WTC11 (cell line): ENCODE data around the gene MANF. TPM values are rescaled to one million over a fixed set of nuclear protein-coding genes. Genes with fewer than 3 reads are reported as not detected.
"Not testable (repeated sequence)": the region's sequence is repeated elsewhere in the genome, so short reads cannot be mapped to it uniquely, and the experiment has no call there.

ENCODE experiments used
- ATAC-seq: fragments of 200-7000 bp; cut with Tn5 transposase; 2 replicates; pipeline ENCODE4 v1.10.0; 2021; ENCODE audit warnings: mild to moderate bottlenecking, moderate library complexity
- CTCF ChIA-PET: fragments of 300-600 bp; sonication (Branson Sonifier 250); formaldehyde crosslinking; loops from one replicate; lab custom pipeline; 2021; ENCODE audit warnings: antibody characterized with exemption; lab: Charles Lee
- POLR2A ChIA-PET: fragments of 350-600 bp; sonication (Branson Sonifier 250); formaldehyde crosslinking; loops from one replicate; lab custom pipeline; 2021; ENCODE audit warnings: antibody characterized with exemption; lab: Charles Lee
- DNase-seq: peaks from one replicate; pipeline ENCODE4 v3.0.0; 2021; ENCODE audit warnings: low spot score
- H3K27ac Mint-ChIP-seq: 2 replicates; pipeline ENCODE4 v1.8.0; 2021; ENCODE audit warnings: mixed read lengths
- H3K27me3 Mint-ChIP-seq: 2 replicates; pipeline ENCODE4 v1.8.0; 2021; ENCODE audit warnings: low read depth, mild to moderate bottlenecking, moderate library complexity, mixed read lengths
- H3K36me3 Mint-ChIP-seq: 2 replicates; pipeline ENCODE4 v1.8.0; 2021; ENCODE audit warnings: mixed read lengths
- H3K4me1 Mint-ChIP-seq: 2 replicates; pipeline ENCODE4 v1.8.0; 2022; ENCODE audit warnings: mixed read lengths
- H3K4me3 Mint-ChIP-seq: 2 replicates; pipeline ENCODE4 v1.8.0; 2021; ENCODE audit warnings: mild to moderate bottlenecking, moderate library complexity, mixed read lengths
- H3K9me3 Mint-ChIP-seq: 2 replicates; pipeline ENCODE4 v1.8.0; 2021; ENCODE audit warnings: mixed read lengths
- AFF4 ChIP-seq: sonication (generic); formaldehyde crosslinking; IDR thresholded peaks from 2 replicates; pipeline ENCODE4 v1.8.1; 2023; ENCODE audit warnings: mild to moderate bottlenecking, missing genetic modification reagents, borderline replicate concordance
- ATF3 ChIP-seq: sonication (generic); formaldehyde crosslinking; conservative IDR thresholded peaks from 2 replicates; pipeline ENCODE4 v1.8.1; 2022; ENCODE audit warnings: mild to moderate bottlenecking, missing genetic modification reagents
- CREB1 ChIP-seq: sonication (generic); formaldehyde crosslinking; IDR thresholded peaks from 2 replicates; pipeline ENCODE4 v1.8.0; 2023; ENCODE audit warnings: mild to moderate bottlenecking, missing genetic modification reagents
- ETV6 ChIP-seq: sonication (generic); formaldehyde crosslinking; IDR thresholded peaks from 2 replicates; pipeline ENCODE4 v1.8.1; 2022; ENCODE audit warnings: mild to moderate bottlenecking, missing genetic modification reagents
- JAZF1 ChIP-seq: fragments of 250-450 bp; sonication (Bioruptor Pico); IDR thresholded peaks from 2 replicates; pipeline ENCODE4 v1.9.0; 2021; ENCODE audit warnings: moderate library complexity, mild to moderate bottlenecking, inconsistent platforms
- KAT7 ChIP-seq: sonication (generic); formaldehyde crosslinking; IDR thresholded peaks from 2 replicates; pipeline ENCODE4 v1.8.1; 2023; ENCODE audit warnings: missing genetic modification reagents, mild to moderate bottlenecking, borderline replicate concordance
- MAX ChIP-seq: sonication (generic); formaldehyde crosslinking; IDR thresholded peaks from 2 replicates; pipeline ENCODE4 v1.8.0; 2022; ENCODE audit warnings: mild to moderate bottlenecking, missing genetic modification reagents
- MXD4 ChIP-seq: fragments of 250-450 bp; sonication (Bioruptor Pico); IDR thresholded peaks from 2 replicates; pipeline ENCODE4 v1.8.0; 2021; ENCODE audit warnings: mild to moderate bottlenecking, moderate library complexity, borderline replicate concordance
- NFE2L1 ChIP-seq: sonication (generic); formaldehyde crosslinking; IDR thresholded peaks from 2 replicates; pipeline ENCODE4 v1.8.1; 2023; ENCODE audit warnings: missing genetic modification reagents
- NR1H2 ChIP-seq: sonication (generic); formaldehyde crosslinking; IDR thresholded peaks from 2 replicates; pipeline ENCODE4 v1.9.0; 2021; ENCODE audit warnings: mild to moderate bottlenecking, moderate library complexity, missing genetic modification reagents
- NR3C1 ChIP-seq: sonication (generic); formaldehyde crosslinking; conservative IDR thresholded peaks from 2 replicates; pipeline ENCODE4 v1.8.1; 2023; ENCODE audit warnings: low read depth, mild to moderate bottlenecking, missing genetic modification reagents
- SMAD4 ChIP-seq: sonication (generic); formaldehyde crosslinking; IDR thresholded peaks from 2 replicates; pipeline ENCODE4 v1.8.0; 2022; ENCODE audit warnings: mild to moderate bottlenecking, missing genetic modification reagents
- TEAD4 ChIP-seq: sonication (generic); formaldehyde crosslinking; IDR thresholded peaks from 2 replicates; pipeline ENCODE4 v1.8.0; 2022; ENCODE audit warnings: mild to moderate bottlenecking, missing genetic modification reagents
- ZBTB21 ChIP-seq: sonication (generic); formaldehyde crosslinking; IDR thresholded peaks from 2 replicates; pipeline ENCODE4 v1.8.1; 2023; ENCODE audit warnings: mild to moderate bottlenecking, missing genetic modification reagents, borderline replicate concordance
- ZNF121 ChIP-seq: sonication (generic); formaldehyde crosslinking; IDR thresholded peaks from 2 replicates; pipeline ENCODE4 v1.8.0; 2023; ENCODE audit warnings: missing genetic modification reagents
- ZNF138 ChIP-seq: sonication (generic); formaldehyde crosslinking; conservative IDR thresholded peaks from 2 replicates; pipeline ENCODE4 v1.8.1; 2022; ENCODE audit warnings: mild to moderate bottlenecking, moderate library complexity, missing genetic modification reagents
- ZNF219 ChIP-seq: sonication (generic); formaldehyde crosslinking; IDR thresholded peaks from 2 replicates; pipeline ENCODE4 v1.8.0; 2023; ENCODE audit warnings: missing genetic modification reagents, mild to moderate bottlenecking, borderline replicate concordance
- ZNF232 ChIP-seq: sonication (generic); formaldehyde crosslinking; IDR thresholded peaks from 2 replicates; pipeline ENCODE4 v1.8.0; 2022; ENCODE audit warnings: mild to moderate bottlenecking, missing genetic modification reagents
- ZNF263 ChIP-seq: sonication (generic); formaldehyde crosslinking; IDR thresholded peaks from 2 replicates; pipeline ENCODE4 v1.8.1; 2022; ENCODE audit warnings: low read depth, mild to moderate bottlenecking, moderate library complexity, missing genetic modification reagents
- total RNA-seq: library from RNA; stranded (reverse); gene quantifications from 3 replicates; pipeline ENCODE4 v1.2.3, GENCODE V29; 2021
- TF ChIP-seq, protein P1 (sequence below): sonication (generic); formaldehyde crosslinking; IDR thresholded peaks from 2 replicates; pipeline ENCODE4 v1.8.0; 2022; ENCODE audit warnings: mild to moderate bottlenecking, missing genetic modification reagents
- TF ChIP-seq, protein P2 (sequence below): sonication (generic); formaldehyde crosslinking; IDR thresholded peaks from 2 replicates; pipeline ENCODE4 v1.8.1; 2022; ENCODE audit warnings: mild to moderate bottlenecking, moderate library complexity, missing genetic modification reagents

The MANF gene
- total RNA-seq, 1 experiment from 2014 or later = 121 TPM

GRCh38 chr3:51385621-51386091 is 565 bp downstream of the MANF start (continued):
- TF ChIP-seq, protein P1, sequence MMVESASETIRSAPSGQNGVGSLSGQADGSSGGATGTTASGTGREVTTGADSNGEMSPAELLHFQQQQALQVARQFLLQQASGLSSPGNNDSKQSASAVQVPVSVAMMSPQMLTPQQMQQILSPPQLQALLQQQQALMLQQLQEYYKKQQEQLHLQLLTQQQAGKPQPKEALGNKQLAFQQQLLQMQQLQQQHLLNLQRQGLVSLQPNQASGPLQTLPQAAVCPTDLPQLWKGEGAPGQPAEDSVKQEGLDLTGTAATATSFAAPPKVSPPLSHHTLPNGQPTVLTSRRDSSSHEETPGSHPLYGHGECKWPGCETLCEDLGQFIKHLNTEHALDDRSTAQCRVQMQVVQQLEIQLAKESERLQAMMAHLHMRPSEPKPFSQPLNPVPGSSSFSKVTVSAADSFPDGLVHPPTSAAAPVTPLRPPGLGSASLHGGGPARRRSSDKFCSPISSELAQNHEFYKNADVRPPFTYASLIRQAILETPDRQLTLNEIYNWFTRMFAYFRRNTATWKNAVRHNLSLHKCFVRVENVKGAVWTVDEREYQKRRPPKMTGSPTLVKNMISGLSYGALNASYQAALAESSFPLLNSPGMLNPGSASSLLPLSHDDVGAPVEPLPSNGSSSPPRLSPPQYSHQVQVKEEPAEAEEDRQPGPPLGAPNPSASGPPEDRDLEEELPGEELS (CRISPR knock-in tag) = no peak
- no peak for TF ChIP-seq NFE2L1 (CRISPR knock-in tag)
- no peak for TF ChIP-seq SMAD4 (CRISPR knock-in tag)
- TF ChIP-seq ZNF263 = no peak
- no peak for TF ChIP-seq MXD4 (CRISPR knock-in tag)
- TF ChIP-seq ETV6 (CRISPR knock-in tag) = no peak
- no peak for TF ChIP-seq NR3C1
- TF ChIP-seq ZNF232 = no peak
- no peak for TF ChIP-seq ZNF138 (CRISPR knock-in tag)

DNA sequence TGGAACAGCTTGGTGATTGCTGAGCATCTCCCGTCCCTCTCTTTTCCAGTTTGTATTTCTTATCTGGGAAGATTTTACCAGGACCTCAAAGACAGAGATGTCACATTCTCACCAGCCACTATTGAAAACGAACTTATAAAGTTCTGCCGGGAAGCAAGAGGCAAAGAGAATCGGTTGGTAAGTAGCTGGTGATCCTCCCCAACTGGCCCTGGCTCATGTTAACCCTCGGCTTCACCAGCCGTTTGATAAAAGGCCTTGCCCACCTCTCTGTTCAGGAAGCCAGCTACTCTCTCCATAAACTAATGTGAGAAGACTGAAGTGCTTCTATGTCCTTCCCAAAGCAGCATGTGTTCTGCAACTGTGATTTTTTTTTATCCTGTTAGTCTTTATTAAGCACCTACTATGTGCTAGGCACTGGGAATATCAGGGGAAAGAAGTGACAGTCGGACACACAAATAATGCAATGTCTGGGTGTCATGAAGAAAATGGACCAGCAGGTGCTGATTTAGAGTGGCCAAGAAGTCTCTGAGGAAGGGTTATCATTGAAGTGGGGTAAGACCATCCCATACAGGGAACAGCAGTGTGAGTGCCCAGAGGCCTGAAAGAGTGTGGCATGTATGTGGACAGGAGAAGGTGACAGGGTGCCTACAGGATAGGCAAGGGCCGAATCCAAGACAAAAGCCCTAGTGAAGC is 1.2 kb downstream of the MANF start:
- H3K4me3 Mint-ChIP-seq = peak overlapping the region; percentile 92
- DNase-seq (no peak), ATAC-seq (no peak)
- no peaks in the 10 kb centered on the region for H3K27me3 Mint-ChIP-seq
- no peaks in the 10 kb centered on the region for H3K9me3 Mint-ChIP-seq
- TF ChIP-seq ZNF121 (CRISPR knock-in tag) (no peak), ZBTB21 (CRISPR knock-in tag) (no peak), NR1H2 (CRISPR knock-in tag) (no peak), TEAD4 (CRISPR knock-in tag) (no peak), ZNF219 (CRISPR knock-in tag) (no peak), AFF4 (no peak)
- peaks cover 48% of the 10 kb centered on the region for H3K4me1 Mint-ChIP-seq
- peaks cover 44% of the 10 kb centered on the region for H3K36me3 Mint-ChIP-seq
- ChIA-PET POLR2A (no interaction called here), CTCF (interaction anchor here (1.7 to 2.0 kb wide), 2 partner anchors 15 to 770 kb away, joined by 9 to 16 read pairs; partner anchors contain the start of gene MAPKAPK3)
- peak overlapping the region; percentile 94 for H3K27ac Mint-ChIP-seq

DNA sequence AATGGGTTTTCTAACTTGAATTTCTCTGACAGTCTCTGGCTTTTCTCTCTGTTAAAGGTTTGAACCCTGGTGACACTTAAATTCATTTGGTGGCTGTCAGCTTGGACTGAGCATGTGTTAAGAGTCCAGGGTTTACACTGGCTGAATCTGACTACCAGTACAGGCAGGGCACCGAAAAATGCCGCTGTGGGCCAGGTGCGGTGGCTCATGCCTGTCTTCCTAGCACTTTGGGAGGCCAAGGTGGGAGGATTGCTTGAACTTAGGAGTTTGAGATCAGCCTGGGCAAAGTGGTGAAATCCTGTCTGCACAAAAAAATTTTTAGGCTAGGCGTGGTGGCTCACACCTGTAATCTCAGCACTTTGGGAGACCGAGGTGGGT is 1.8 kb downstream of the MANF start:
- no peaks in the 10 kb centered on the region for H3K9me3 Mint-ChIP-seq
- H3K27me3 Mint-ChIP-seq = no peaks in the 10 kb centered on the region
- peak overlapping the region; percentile 92 for H3K4me3 Mint-ChIP-seq
- DNase-seq (no peak), ATAC-seq (no peak)
- H3K36me3 Mint-ChIP-seq = peaks cover 44% of the 10 kb centered on the region
- CTCF ChIA-PET = no interaction called here
- peak overlapping the region; percentile 94 for H3K27ac Mint-ChIP-seq
- peaks cover 48% of the 10 kb centered on the region for H3K4me1 Mint-ChIP-seq
- POLR2A ChIA-PET = no interaction called here
- TF ChIP-seq CREB1 = no peak
- TF ChIP-seq MAX (CRISPR knock-in tag) = no peak
- TF ChIP-seq ATF3 (CRISPR knock-in tag) = no peak
- TF ChIP-seq JAZF1 (CRISPR knock-in tag) = no peak
- TF ChIP-seq, protein P2, sequence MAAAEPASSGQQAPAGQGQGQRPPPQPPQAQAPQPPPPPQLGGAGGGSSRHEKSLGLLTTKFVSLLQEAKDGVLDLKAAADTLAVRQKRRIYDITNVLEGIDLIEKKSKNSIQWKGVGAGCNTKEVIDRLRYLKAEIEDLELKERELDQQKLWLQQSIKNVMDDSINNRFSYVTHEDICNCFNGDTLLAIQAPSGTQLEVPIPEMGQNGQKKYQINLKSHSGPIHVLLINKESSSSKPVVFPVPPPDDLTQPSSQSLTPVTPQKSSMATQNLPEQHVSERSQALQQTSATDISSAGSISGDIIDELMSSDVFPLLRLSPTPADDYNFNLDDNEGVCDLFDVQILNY (CRISPR knock-in tag) = no peak
- no peak for TF ChIP-seq KAT7 (CRISPR knock-in tag)
- TF ChIP-seq ZNF121 (CRISPR knock-in tag) = no peak

GRCh38 chr3:51387281-51387680 is 2.2 kb downstream of the MANF start:
- H3K36me3 Mint-ChIP-seq = peaks cover 45% of the 10 kb centered on the region
- ATAC-seq, H3K9me3 Mint-ChIP-seq, CTCF ChIA-PET, H3K27me3 Mint-ChIP-seq, POLR2A ChIA-PET, DNase-seq: not testable (repeated sequence)
- peaks cover 49% of the 10 kb centered on the region for H3K4me1 Mint-ChIP-seq
- peak overlapping the region; percentile 60; the same call in 1 of the 2 replicates for H3K27ac Mint-ChIP-seq
- peak overlapping the region; percentile 92 for H3K4me3 Mint-ChIP-seq
